H1 (cell line): ENCODE results near the gene MACROH2A1. TPM values are rescaled to one million over a fixed set of nuclear protein-coding genes. Genes with fewer than 3 reads are reported as not detected.

Source experiments
- CTCF ChIA-PET: fragments of 300-600 bp; sonication (Branson Sonifier 250); formaldehyde crosslinking; loops from one replicate; lab custom pipeline; 2021; ENCODE audit not compliant: partially characterized antibody; lab: Charles Lee
- POLR2A ChIA-PET: fragments of 300-600 bp; sonication (Branson Sonifier 250); formaldehyde crosslinking; loops from one replicate; lab custom pipeline; 2021; ENCODE audit warnings: inconsistent platforms; ENCODE audit not compliant: partially characterized antibody; lab: Charles Lee
- DNase-seq, 2 experiments: peaks; one replicate each; pipeline versions ENCODE4 v3.0.0 to v3.0.0-alpha.2; 2010 to 2022; ENCODE audit warnings: low spot score in 2 of 2, low read depth in 1 of 2, mixed read lengths in 1 of 2
- FAIRE-seq: peaks from 2 replicates; lab custom pipeline; 2011; peaks lifted over from hg19 to GRCh38; lab: Jason Lieb, UNC
- H2AFZ ChIP-seq: 2 replicates; pipeline ENCODE4 v1.8.1; 2012; ENCODE audit warnings: low read length, inconsistent platforms
- H2AK5ac ChIP-seq: 2 replicates; pipeline ENCODE4 v1.6.1; 2013; ENCODE audit warnings: low read depth, low read length
- H2BK120ac ChIP-seq: replicated peaks from 2 replicates; pipeline ENCODE3; 2013; ENCODE audit warnings: low read depth, low read length, inconsistent platforms
- H2BK12ac ChIP-seq: 2 replicates; pipeline ENCODE4 v1.6.1; 2013; ENCODE audit warnings: low read depth, low read length
- H2BK15ac ChIP-seq: 2 replicates; pipeline ENCODE4 v1.6.1; 2013; ENCODE audit warnings: low read length
- H2BK20ac ChIP-seq: 2 replicates; pipeline ENCODE4 v1.6.1; 2013; ENCODE audit warnings: low read length
- H2BK5ac ChIP-seq: 2 replicates; pipeline ENCODE4 v1.6.1; 2013; ENCODE audit warnings: low read depth, low read length
- H3K14ac ChIP-seq: 2 replicates; pipeline ENCODE4 v1.6.1; 2013; ENCODE audit warnings: inconsistent platforms; ENCODE audit not compliant: insufficient read length
- H3K18ac ChIP-seq: 2 replicates; pipeline ENCODE4 v1.6.1; 2013; ENCODE audit warnings: low read length; ENCODE audit errors: extremely low read depth
- H3K23ac ChIP-seq: 2 replicates; pipeline ENCODE4 v1.6.1; 2013; ENCODE audit warnings: inconsistent platforms; ENCODE audit not compliant: insufficient read length
- H3K23me2 ChIP-seq: 2 replicates; pipeline ENCODE4 v1.6.1; 2013; ENCODE audit warnings: low read depth, low read length
- H3K27ac ChIP-seq: 2 replicates; pipeline ENCODE4 v1.6.1; 2011; ENCODE audit warnings: low read depth, low read length, inconsistent platforms
- H3K27me3 ChIP-seq, 4 experiments: replicated peaks in 1 of 4; 1 replicate in 1 of 4; 2 replicates in 3 of 4; pipeline versions ENCODE4 v1.6.1 to v1.8.1; 2011 to 2013; ENCODE audit warnings: low read length in 3 of 4, mild to moderate bottlenecking in 3 of 4, inconsistent platforms in 2 of 4, mixed read lengths in 2 of 4, moderate library complexity in 1 of 4; ENCODE audit not compliant: control insufficient read depth in 3 of 4, insufficient read depth in 3 of 4; ENCODE audit errors: extremely low read depth in 1 of 4
- H3K36me3 ChIP-seq, 4 experiments: 2 replicates each; pipeline versions ENCODE4 v1.6.1 to v1.8.1; 2011 to 2013; ENCODE audit warnings: mild to moderate bottlenecking in 4 of 4, low read length in 3 of 4, moderate library complexity in 2 of 4, control low read depth in 1 of 4, inconsistent platforms in 1 of 4; ENCODE audit not compliant: insufficient read depth in 4 of 4, control insufficient read depth in 2 of 4
- H3K4ac ChIP-seq: replicated peaks from 2 replicates; pipeline ENCODE3; 2013; ENCODE audit warnings: low read length, low read depth, mixed read lengths, inconsistent platforms; ENCODE audit not compliant: insufficient read length
- H3K4me1 ChIP-seq, 4 experiments: replicated peaks in 1 of 4; 1 replicate in 1 of 4; 2 replicates in 3 of 4; pipeline versions ENCODE4 v1.6.1 to v1.8.1; 2011 to 2013; ENCODE audit warnings: low read length in 3 of 4, inconsistent platforms in 2 of 4, mixed read lengths in 1 of 4; ENCODE audit not compliant: insufficient read depth in 4 of 4, control insufficient read depth in 3 of 4
- H3K4me2 ChIP-seq, 2 experiments: 2 replicates each; pipeline versions ENCODE4 v1.6.1 to v1.8.1; 2011 to 2013; ENCODE audit warnings: low read depth in 2 of 2, low read length in 2 of 2, control low read depth in 1 of 2, inconsistent platforms in 1 of 2, mild to moderate bottlenecking in 1 of 2; ENCODE audit not compliant: insufficient read depth in 1 of 2
- H3K4me3 ChIP-seq, 4 experiments: fragments of 200-600, 300-600 bp in 1 of 4; sonication (generic), shearing (Covaris generic), sonication (Bioruptor Twin) in 1 of 4; 2 replicates each; pipeline versions ENCODE4 v1.5.1 to v1.8.1; 2011 to 2016; ENCODE audit warnings: low read length in 4 of 4, low read depth in 3 of 4, control low read depth in 2 of 4, inconsistent platforms in 2 of 4, mild to moderate bottlenecking in 2 of 4, mixed read lengths in 1 of 4, moderate library complexity in 1 of 4; ENCODE audit not compliant: insufficient read depth in 2 of 4; ENCODE audit errors: extremely low read depth in 1 of 4
- H3K56ac ChIP-seq: replicated peaks from 2 replicates; pipeline ENCODE3; 2013; ENCODE audit warnings: low read depth, mild to moderate bottlenecking, mixed read lengths, low read length, inconsistent platforms; ENCODE audit not compliant: insufficient read length
- H3K79me1 ChIP-seq: 2 replicates; pipeline ENCODE4 v1.6.1; 2013; ENCODE audit warnings: low read depth, low read length, control low read depth
- H3K79me2 ChIP-seq, 2 experiments: 2 replicates each; pipeline versions ENCODE4 v1.6.1 to v1.8.1; 2012 to 2013; ENCODE audit warnings: low read length in 2 of 2, mild to moderate bottlenecking in 2 of 2, inconsistent platforms in 1 of 2; ENCODE audit not compliant: insufficient read depth in 2 of 2, control insufficient read depth in 1 of 2
- H3K9ac ChIP-seq, 4 experiments: replicated peaks in 1 of 4; 1 replicate in 1 of 4; 2 replicates in 3 of 4; pipeline versions ENCODE4 v1.6.1 to v1.8.1; 2011 to 2013; ENCODE audit warnings: low read depth in 3 of 4, low read length in 3 of 4, control low read depth in 2 of 4, mild to moderate bottlenecking in 2 of 4, moderate library complexity in 2 of 4, inconsistent platforms in 1 of 4; ENCODE audit errors: extremely low read depth in 1 of 4
- H3K9me3 ChIP-seq, 2 experiments: 2 replicates each; pipeline versions ENCODE4 v1.6.1 to v1.8.1; 2012 to 2013; ENCODE audit warnings: mild to moderate bottlenecking in 2 of 2, moderate library complexity in 2 of 2, control low read depth in 1 of 2, inconsistent platforms in 1 of 2, low read depth in 1 of 2, low read length in 1 of 2, mixed read lengths in 1 of 2; ENCODE audit not compliant: insufficient read depth in 2 of 2
- H4K20me1 ChIP-seq, 2 experiments: replicated peaks in 1 of 2; 2 replicates each; pipeline versions ENCODE3 to v1.8.1; 2011 to 2013; ENCODE audit warnings: inconsistent platforms in 2 of 2, low read length in 2 of 2, mild to moderate bottlenecking in 1 of 2; ENCODE audit not compliant: insufficient read depth in 2 of 2, control insufficient read depth in 1 of 2
- H4K5ac ChIP-seq: 2 replicates; pipeline ENCODE4 v1.6.1; 2013; ENCODE audit warnings: low read length, low read depth, mixed read lengths, inconsistent platforms; ENCODE audit not compliant: insufficient read length
- H4K8ac ChIP-seq: 2 replicates; pipeline ENCODE4 v1.8.0; 2013; ENCODE audit warnings: mild to moderate bottlenecking, moderate library complexity, low read length, inconsistent platforms; ENCODE audit not compliant: insufficient read depth; ENCODE audit errors: extremely low read depth
- H4K91ac ChIP-seq: replicated peaks from 2 replicates; pipeline ENCODE3; 2013; ENCODE audit warnings: low read length, mixed read lengths, inconsistent platforms; ENCODE audit not compliant: insufficient read length
- BACH1 ChIP-seq: IDR thresholded peaks from 2 replicates; pipeline ENCODE4 v1.6.1; 2012; ENCODE audit warnings: low read length, improper control_type of control experiment
- BCL11A ChIP-seq, 2 experiments: IDR thresholded peaks; one replicate each; pipeline ENCODE4 v1.6.1; 2011; ENCODE audit warnings: low read depth in 2 of 2, low read length in 2 of 2, mild to moderate bottlenecking in 2 of 2
- BRCA1 ChIP-seq: IDR thresholded peaks from 2 replicates; pipeline ENCODE4 v1.6.1; 2012; ENCODE audit warnings: low read depth, low read length, improper control_type of control experiment
- CEBPB ChIP-seq: IDR thresholded peaks from 2 replicates; pipeline ENCODE4 v1.6.1; 2012; ENCODE audit warnings: low read depth, low read length
- SIRT6 ChIP-seq: IDR thresholded peaks from one replicate; pipeline ENCODE4 v1.7.1; 2012; ENCODE audit warnings: low read length, inconsistent platforms
- SRF ChIP-seq: IDR thresholded peaks from 2 replicates; pipeline ENCODE4 v1.6.1; 2011; ENCODE audit warnings: mild to moderate bottlenecking, low read depth, low read length, moderate library complexity
- TCF12 ChIP-seq: IDR thresholded peaks from 2 replicates; pipeline ENCODE4 v1.6.1; 2011; ENCODE audit warnings: low read depth, mild to moderate bottlenecking, low read length
- USF2 ChIP-seq: IDR thresholded peaks from 2 replicates; pipeline ENCODE4 v1.6.1; 2011; ENCODE audit warnings: low read length, improper control_type of control experiment
- whole genome bisulfite sequencing, 2 experiments: shearing (Covaris generic) in 1 of 2; methylation state at CpG; one replicate each; pipeline versions ENCODE4 v1.1.6 to v1.1.7; 2013 to 2015; ENCODE audit warnings: low lambda C conversion rate in 2 of 2, mixed read lengths in 2 of 2, inconsistent platforms in 1 of 2, low coverage in 1 of 2, missing lambda C conversion rate in 1 of 2; ENCODE audit not compliant: insufficient replicate concordance in 2 of 2, insufficient coverage in 1 of 2, insufficient read length in 1 of 2; ENCODE audit errors: extremely low coverage in 1 of 2, missing lambda C conversion rate in 1 of 2; 5-methylcytosine and 5-hydroxymethylcytosine counted together
- polyA plus RNA-seq, 7 experiments: library from polyadenylated mRNA; depleted of rRNA in 3 of 7; stranded (reverse) in 5 of 7; unstranded in 2 of 7; fragments of >200 nt in 5 of 7; fragments of 200-250 nt in 2 of 7; gene quantifications; 1 replicate in 5 of 7; 2 replicates in 1 of 7; 4 replicates in 1 of 7; pipeline versions ENCODE4 v1.2.1 to v1.2.3, GENCODE V29; 2011 to 2013; ENCODE audit warnings: missing spikeins in 2 of 7, mixed read lengths in 2 of 7
- total RNA-seq: library from RNA; stranded (reverse); fragmentation: NEBNext Ultra II Directional; extraction: Animal tissue kit (Norgen Biotek cat#: 25700); gene quantifications from 2 replicates; pipeline ENCODE4 v1.2.1, GENCODE V29; 2021

Gene MACROH2A1
- total and polyA plus RNA-seq, 2 of the 8 experiments (the other 6 are each of a cell fraction or from before 2014, with no cell fraction given) = 60.0 to 92.3 TPM

- ChIA-PET CTCF (no interaction called here), POLR2A (no interaction called here)
- 81% methylated on average over 2 of the region's 2 CpGs; no CpG with 5 or more reads in 1 of the 2 experiments for WGBS, 2 experiments
- no peak overlapping the region for H2BK15ac ChIP-seq
- DNase-seq (no peak), FAIRE-seq (no peak)
- H2AK5ac ChIP-seq = no peak overlapping the region
- no peak overlapping the region for H4K8ac ChIP-seq
- H3K14ac ChIP-seq = no peak overlapping the region
- H3K36me3 ChIP-seq = no peaks in the 10 kb centered on the region
- no peak overlapping the region for H2BK20ac ChIP-seq
- no peak overlapping the region for H3K56ac ChIP-seq
- H4K91ac ChIP-seq = no peak overlapping the region
- no peak overlapping the region for H3K9ac ChIP-seq
- H3K79me2 ChIP-seq = no peaks in the 10 kb centered on the region
- H4K20me1 ChIP-seq = no peaks in the 10 kb centered on the region
- no peak overlapping the region for H3K18ac ChIP-seq
- TF ChIP-seq TCF12 (no peak), BRCA1 (no peak), SIRT6 (no peak), USF2 (no peak), BCL11A (IDR thresholded peaks at IDR 0.05; ENCODE audit: low read depth in 2 of 2, low read length in 2 of 2) (no peak), CEBPB (no peak), BACH1 (no peak), SRF (no peak)
- H3K4me2 ChIP-seq = no peak overlapping the region
- no peaks in the 10 kb centered on the region for H3K79me1 ChIP-seq
- H3K27me3 ChIP-seq = no peaks in the 10 kb centered on the region
- no peak overlapping the region for H2AFZ ChIP-seq
- no peak overlapping the region for H3K23ac ChIP-seq
- no peak overlapping the region for H3K4ac ChIP-seq
- no peaks in the 10 kb centered on the region for H3K9me3 ChIP-seq
- no peak overlapping the region for H2BK120ac ChIP-seq
- H3K27ac ChIP-seq = no peak overlapping the region
- no peaks in the 10 kb centered on the region for H3K23me2 ChIP-seq
- H3K4me3 ChIP-seq = no peak overlapping the region
- H2BK12ac ChIP-seq = no peak overlapping the region
- H3K4me1 ChIP-seq = no peaks in the 10 kb centered on the region
- H2BK5ac ChIP-seq = no peak overlapping the region
- no peak overlapping the region for H4K5ac ChIP-seq
Observed at GRCh38 chr5:135287551-135287950, 111.5 kb downstream of the MACROH2A1 start.
